Neural cell (in vitro differentiated cells): Measurements from ENCODE around the gene SETBP1. TPM values are rescaled to one million over a fixed set of nuclear protein-coding genes. Genes with fewer than 3 reads are reported as not detected.

ENCODE experiments used
- H2AFZ ChIP-seq: fragments of 200-600, 300-800 bp; sonication (generic), shearing (Covaris generic); 2 replicates; pipeline ENCODE4 v1.6.0; 2014; ENCODE audit warnings: low read depth, mild to moderate bottlenecking, antibody characterized with exemption, low read length, moderate library complexity
- H3F3A ChIP-seq: fragments of 200-600 bp; shearing (Covaris generic); 2 replicates; pipeline ENCODE4 v1.6.1; 2016; ENCODE audit warnings: mild to moderate bottlenecking, moderate library complexity, mixed read lengths, antibody characterized with exemption, low read length; ENCODE audit not compliant: insufficient read depth, poor library complexity, severe bottlenecking
- H3K27ac ChIP-seq: fragments of 200-600, 300-800 bp; sonication (generic), shearing (Covaris generic); 2 replicates; pipeline ENCODE4 v1.5.1; 2014; ENCODE audit warnings: mild to moderate bottlenecking, low read length, moderate library complexity
- H3K27me3 ChIP-seq: fragments of 300-800, 200-600 bp; sonication (generic), shearing (Covaris generic); 2 replicates; pipeline ENCODE4 v1.6.0; 2014; ENCODE audit warnings: mild to moderate bottlenecking, low read depth, low read length, moderate library complexity; ENCODE audit not compliant: insufficient read depth
- H3K36me3 ChIP-seq: fragments of 300-800, 200-600 bp; sonication (generic), shearing (Covaris generic); 2 replicates; pipeline ENCODE4 v1.5.1; 2014; ENCODE audit warnings: mild to moderate bottlenecking, antibody characterized with exemption, low read length, moderate library complexity; ENCODE audit not compliant: insufficient read depth
- H3K4me2 ChIP-seq: fragments of 300-800, 200-600 bp; sonication (generic), shearing (Covaris generic); 2 replicates; pipeline ENCODE4 v1.6.0; 2014; ENCODE audit warnings: mild to moderate bottlenecking, low read length
- H3K4me3 ChIP-seq: fragments of 300-800, 200-600 bp; sonication (generic), shearing (Covaris generic); 2 replicates; pipeline ENCODE4 v1.5.1; 2014; ENCODE audit warnings: mild to moderate bottlenecking, low read length, moderate library complexity
- H3K79me2 ChIP-seq: fragments of 200-600 bp; shearing (Covaris generic); replicated peaks from 2 replicates; pipeline ENCODE4 v1.6.0; 2014; ENCODE audit warnings: mild to moderate bottlenecking, low read length, moderate library complexity; ENCODE audit not compliant: insufficient read depth
- H3K9ac ChIP-seq: fragments of 300-800, 200-600 bp; sonication (generic), shearing (Covaris generic); 2 replicates; pipeline ENCODE4 v1.6.1; 2016; ENCODE audit warnings: mild to moderate bottlenecking, low read length, mixed read lengths
- H3K9me2 ChIP-seq: fragments of 200-600 bp; shearing (Covaris generic); 2 replicates; pipeline ENCODE4 v1.6.1; 2016; ENCODE audit warnings: mild to moderate bottlenecking, low read length, mixed read lengths; ENCODE audit not compliant: insufficient read depth
- H3K9me3 ChIP-seq: fragments of 200-600, 300-800 bp; sonication (generic), shearing (Covaris generic); 2 replicates; pipeline ENCODE4 v1.6.1; 2016; ENCODE audit warnings: mild to moderate bottlenecking, mixed run types, low read length, moderate library complexity, mixed read lengths
- H4K20me1 ChIP-seq: fragments of 200-600 bp; shearing (Covaris generic); 2 replicates; pipeline ENCODE4 v1.6.1; 2016; ENCODE audit warnings: mild to moderate bottlenecking, mixed run types; ENCODE audit not compliant: insufficient read depth
- EP300 ChIP-seq: fragments of 450-650 bp; conservative IDR thresholded peaks from 2 replicates; pipeline ENCODE4 v1.6.1; 2014; ENCODE audit warnings: antibody characterized with exemption, mild to moderate bottlenecking, moderate library complexity; ENCODE audit not compliant: poor library complexity, severe bottlenecking
- EZH2 ChIP-seq: fragments of 200-600, 300-800 bp; shearing (Covaris generic), sonication (generic); IDR thresholded peaks from 2 replicates; pipeline ENCODE4 v1.6.1; 2014; ENCODE audit warnings: antibody characterized with exemption, low read length, borderline replicate concordance, mild to moderate bottlenecking; ENCODE audit not compliant: insufficient read depth, poor library complexity, severe bottlenecking
- MXI1 ChIP-seq: fragments of 450-650 bp; conservative IDR thresholded peaks from 2 replicates; pipeline ENCODE4 v1.6.1; 2014; ENCODE audit warnings: antibody characterized with exemption, mild to moderate bottlenecking; ENCODE audit not compliant: poor library complexity, severe bottlenecking
- POLR2AphosphoS5 ChIP-seq: IDR thresholded peaks from 2 replicates; pipeline ENCODE4 v1.6.1; 2012
- RAD21 ChIP-seq: fragments of 450-650 bp; conservative IDR thresholded peaks from 2 replicates; pipeline ENCODE4 v1.6.1; 2014; ENCODE audit warnings: antibody characterized with exemption, mild to moderate bottlenecking, moderate library complexity
- SMC3 ChIP-seq: fragments of 450-650 bp; conservative IDR thresholded peaks from 2 replicates; pipeline ENCODE4 v1.6.1; 2014; ENCODE audit warnings: antibody characterized with exemption, mild to moderate bottlenecking, moderate library complexity; ENCODE audit not compliant: poor library complexity
- TAF1 ChIP-seq: IDR thresholded peaks from 2 replicates; pipeline ENCODE4 v1.6.1; 2012; ENCODE audit warnings: low read depth
- polyA plus RNA-seq: library from polyadenylated mRNA; depleted of rRNA; stranded (reverse); fragments of >200 nt; gene quantifications from 2 replicates; pipeline ENCODE4 v1.2.3, GENCODE V29; 2014
- TF ChIP-seq, protein P1 (sequence below): IDR thresholded peaks from 2 replicates; pipeline ENCODE4 v1.6.1; 2012; ENCODE audit warnings: borderline replicate concordance
- TF ChIP-seq, protein P2 (sequence below): fragments of 450-650 bp; IDR thresholded peaks from 2 replicates; pipeline ENCODE4 v1.5.1; 2014; ENCODE audit warnings: antibody characterized with exemption, mild to moderate bottlenecking, moderate library complexity; ENCODE audit not compliant: poor library complexity, severe bottlenecking

Gene SETBP1
- polyA plus RNA-seq, 1 donor from 2014 or later, result 13.7 TPM

DNA sequence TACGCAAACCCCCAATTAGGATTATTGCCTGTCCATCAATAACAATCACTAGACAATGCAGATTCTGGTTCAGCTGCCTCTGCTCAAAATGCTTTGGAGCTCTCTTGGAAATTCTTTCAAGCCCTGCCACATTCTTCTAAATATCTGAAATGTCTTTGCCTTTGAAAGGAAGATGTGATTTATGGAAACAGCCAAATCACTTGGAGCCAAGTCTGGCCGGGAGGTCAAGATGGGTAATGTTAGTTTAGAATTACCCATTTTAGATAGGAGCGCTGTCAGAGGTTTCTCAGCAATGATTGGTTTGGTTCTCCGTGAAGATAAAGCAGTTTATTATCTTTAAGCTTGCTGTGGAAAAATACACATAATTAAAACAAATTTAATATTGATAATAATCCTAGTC, 306.7 kb downstream of the SETBP1 start:
- Histone ChIP-seq H2AFZ (no peak overlapping the region), H3K27me3 (no peaks in the 10 kb centered on the region), H3K79me2 (no peaks in the 10 kb centered on the region), H3K9me3 (no peaks in the 10 kb centered on the region), H3K9me2 (no peaks in the 10 kb centered on the region), H3K4me2 (no peak overlapping the region), H3K36me3 (peaks cover 5% of the 10 kb centered on the region), H3K27ac (no peak overlapping the region), H3F3A (no peaks in the 10 kb centered on the region), H4K20me1 (no peaks in the 10 kb centered on the region), H3K4me3 (no peak overlapping the region), H3K9ac (no peak overlapping the region)
- TF ChIP-seq, protein P1, sequence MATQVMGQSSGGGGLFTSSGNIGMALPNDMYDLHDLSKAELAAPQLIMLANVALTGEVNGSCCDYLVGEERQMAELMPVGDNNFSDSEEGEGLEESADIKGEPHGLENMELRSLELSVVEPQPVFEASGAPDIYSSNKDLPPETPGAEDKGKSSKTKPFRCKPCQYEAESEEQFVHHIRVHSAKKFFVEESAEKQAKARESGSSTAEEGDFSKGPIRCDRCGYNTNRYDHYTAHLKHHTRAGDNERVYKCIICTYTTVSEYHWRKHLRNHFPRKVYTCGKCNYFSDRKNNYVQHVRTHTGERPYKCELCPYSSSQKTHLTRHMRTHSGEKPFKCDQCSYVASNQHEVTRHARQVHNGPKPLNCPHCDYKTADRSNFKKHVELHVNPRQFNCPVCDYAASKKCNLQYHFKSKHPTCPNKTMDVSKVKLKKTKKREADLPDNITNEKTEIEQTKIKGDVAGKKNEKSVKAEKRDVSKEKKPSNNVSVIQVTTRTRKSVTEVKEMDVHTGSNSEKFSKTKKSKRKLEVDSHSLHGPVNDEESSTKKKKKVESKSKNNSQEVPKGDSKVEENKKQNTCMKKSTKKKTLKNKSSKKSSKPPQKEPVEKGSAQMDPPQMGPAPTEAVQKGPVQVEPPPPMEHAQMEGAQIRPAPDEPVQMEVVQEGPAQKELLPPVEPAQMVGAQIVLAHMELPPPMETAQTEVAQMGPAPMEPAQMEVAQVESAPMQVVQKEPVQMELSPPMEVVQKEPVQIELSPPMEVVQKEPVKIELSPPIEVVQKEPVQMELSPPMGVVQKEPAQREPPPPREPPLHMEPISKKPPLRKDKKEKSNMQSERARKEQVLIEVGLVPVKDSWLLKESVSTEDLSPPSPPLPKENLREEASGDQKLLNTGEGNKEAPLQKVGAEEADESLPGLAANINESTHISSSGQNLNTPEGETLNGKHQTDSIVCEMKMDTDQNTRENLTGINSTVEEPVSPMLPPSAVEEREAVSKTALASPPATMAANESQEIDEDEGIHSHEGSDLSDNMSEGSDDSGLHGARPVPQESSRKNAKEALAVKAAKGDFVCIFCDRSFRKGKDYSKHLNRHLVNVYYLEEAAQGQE, result no peak
- TF ChIP-seq, protein P2, sequence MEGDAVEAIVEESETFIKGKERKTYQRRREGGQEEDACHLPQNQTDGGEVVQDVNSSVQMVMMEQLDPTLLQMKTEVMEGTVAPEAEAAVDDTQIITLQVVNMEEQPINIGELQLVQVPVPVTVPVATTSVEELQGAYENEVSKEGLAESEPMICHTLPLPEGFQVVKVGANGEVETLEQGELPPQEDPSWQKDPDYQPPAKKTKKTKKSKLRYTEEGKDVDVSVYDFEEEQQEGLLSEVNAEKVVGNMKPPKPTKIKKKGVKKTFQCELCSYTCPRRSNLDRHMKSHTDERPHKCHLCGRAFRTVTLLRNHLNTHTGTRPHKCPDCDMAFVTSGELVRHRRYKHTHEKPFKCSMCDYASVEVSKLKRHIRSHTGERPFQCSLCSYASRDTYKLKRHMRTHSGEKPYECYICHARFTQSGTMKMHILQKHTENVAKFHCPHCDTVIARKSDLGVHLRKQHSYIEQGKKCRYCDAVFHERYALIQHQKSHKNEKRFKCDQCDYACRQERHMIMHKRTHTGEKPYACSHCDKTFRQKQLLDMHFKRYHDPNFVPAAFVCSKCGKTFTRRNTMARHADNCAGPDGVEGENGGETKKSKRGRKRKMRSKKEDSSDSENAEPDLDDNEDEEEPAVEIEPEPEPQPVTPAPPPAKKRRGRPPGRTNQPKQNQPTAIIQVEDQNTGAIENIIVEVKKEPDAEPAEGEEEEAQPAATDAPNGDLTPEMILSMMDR, result no peak
- no peak for TF ChIP-seq EP300
- no peak for TF ChIP-seq RAD21
- TF ChIP-seq MXI1, result no peak
- no peak for TF ChIP-seq POLR2AphosphoS5
- TF ChIP-seq EZH2, result no peak
- TF ChIP-seq SMC3, result no peak
- no peak for TF ChIP-seq TAF1

- Histone ChIP-seq H3K27me3 (no peaks in the 10 kb centered on the region), H3K36me3 (peaks cover 5% of the 10 kb centered on the region), H3K9ac (no peak overlapping the region), H4K20me1 (no peaks in the 10 kb centered on the region), H3K9me3 (no peaks in the 10 kb centered on the region), H3F3A (no peaks in the 10 kb centered on the region), H2AFZ (no peak overlapping the region), H3K4me2 (no peak overlapping the region), H3K4me3 (no peak overlapping the region), H3K79me2 (no peaks in the 10 kb centered on the region), H3K9me2 (no peaks in the 10 kb centered on the region), H3K27ac (no peak overlapping the region)
- no peak for TF ChIP-seq TAF1
- no peak for TF ChIP-seq EZH2
- no peak for TF ChIP-seq MXI1
Measured at GRCh38 chr18:44988821-44989587, 308.3 kb downstream of the SETBP1 start.
